Panc1 (cell line): ENCODE results near the gene KCNA10. TPM values are rescaled to one million over a fixed set of nuclear protein-coding genes. Genes with fewer than 3 reads are reported as not detected.

Source experiments
- ATAC-seq: fragments of 200-7000 bp; cut with Tn5 transposase; 2 replicates; pipeline ENCODE4 v1.9.1; 2020; ENCODE audit warnings: mild to moderate bottlenecking, moderate library complexity
- BruUV-seq: library from RNA; stranded (reverse); fragments of 400-500 nt; replicated peaks from 2 replicates; lab custom pipeline; 2021; lab: Mats Ljungman, UMichigan
- CTCF ChIA-PET: fragments of 300-600 bp; sonication (Branson Sonifier 250); formaldehyde crosslinking; loops from one replicate; lab custom pipeline; 2022; ENCODE audit warnings: antibody characterized with exemption; lab: Charles Lee
- POLR2A ChIA-PET: fragments of 300-600 bp; sonication (Branson Sonifier 250); formaldehyde crosslinking; loops from one replicate; lab custom pipeline; 2022; ENCODE audit warnings: antibody characterized with exemption; lab: Charles Lee
- DNase-seq: peaks from one replicate; pipeline ENCODE4 v3.0.0-alpha.2; 2010; ENCODE audit warnings: low read depth, low spot score
- H3K27ac ChIP-seq: 2 replicates; pipeline ENCODE4 v1.5.1; 2011; ENCODE audit warnings: mild to moderate bottlenecking, low read length, inconsistent platforms
- H3K27me3 ChIP-seq: fragments of 200-500 bp; sonication (Bioruptor generic); 2 replicates; pipeline ENCODE4 v1.6.0; 2014; ENCODE audit warnings: low read length, inconsistent platforms; ENCODE audit not compliant: control insufficient read depth, insufficient read depth
- H3K36me3 ChIP-seq: fragments of 200-500 bp; sonication (Bioruptor generic); 2 replicates; pipeline ENCODE4 v1.5.1; 2014; ENCODE audit warnings: inconsistent platforms, mild to moderate bottlenecking, low read length, moderate library complexity; ENCODE audit not compliant: control insufficient read depth, insufficient read depth
- H3K4me1 ChIP-seq: 2 replicates; pipeline ENCODE4 v1.5.1; 2011; ENCODE audit warnings: inconsistent platforms, mild to moderate bottlenecking, low read length, moderate library complexity; ENCODE audit not compliant: control insufficient read depth, insufficient read depth
- H3K4me3 ChIP-seq, 2 experiments: 2 replicates each; pipeline ENCODE4 v1.5.1; 2011 to 2012; ENCODE audit warnings: low read depth in 2 of 2, low read length in 2 of 2, mild to moderate bottlenecking in 2 of 2, inconsistent platforms in 1 of 2, moderate library complexity in 1 of 2
- H3K9me3 ChIP-seq: fragments of 200-500 bp; sonication (Bioruptor generic); 2 replicates; pipeline ENCODE4 v1.5.1; 2014; ENCODE audit warnings: low read depth, mild to moderate bottlenecking, inconsistent platforms, low read length, moderate library complexity; ENCODE audit not compliant: control insufficient read depth, insufficient read depth
- CTCF ChIP-seq: fragments of 450-650 bp; IDR thresholded peaks from 2 replicates; pipeline ENCODE4 v1.5.1; 2017; ENCODE audit warnings: mild to moderate bottlenecking
- POLR2AphosphoS5 ChIP-seq: IDR thresholded peaks from 2 replicates; pipeline ENCODE4 v1.6.1; 2012; ENCODE audit warnings: mild to moderate bottlenecking, low read depth, low read length, moderate library complexity
- SIN3A ChIP-seq: IDR thresholded peaks from 2 replicates; pipeline ENCODE4 v1.6.1; 2012; ENCODE audit warnings: low read depth, mild to moderate bottlenecking, low read length, moderate library complexity, borderline replicate concordance; ENCODE audit not compliant: insufficient read depth
- TCF7L2 ChIP-seq: IDR thresholded peaks from 2 replicates; pipeline ENCODE4 v1.6.1; 2011; ENCODE audit warnings: mild to moderate bottlenecking, low read depth, low read length, inconsistent platforms
- in situ Hi-C: cut with HindIII; loops from 2 replicates; pipeline ENCODE4 v1.10.0; 2016; ENCODE audit warnings: low sequenced_read_pairs, low pct_unique_long_range_greater_than_20kb
- intact Hi-C: fragments of 100-400 bp; cut with micrococcal nuclease; formaldehyde crosslinking; loops from one replicate; pipeline ENCODE4 v1.10.0; 2022; ENCODE audit not compliant: unreplicated experiment
- total RNA-seq: library from RNA; stranded (reverse); gene quantifications from one replicate; pipeline ENCODE4 v1.2.1, GENCODE V29; 2021; ENCODE audit not compliant: unreplicated experiment
- TF ChIP-seq, protein P1 (sequence below), 2 experiments: IDR thresholded peaks; 2 replicates each; pipeline ENCODE4 v1.6.1; 2011 to 2012; ENCODE audit warnings: low read depth in 2 of 2, control low read depth in 1 of 2, low read length in 1 of 2, mild to moderate bottlenecking in 1 of 2, moderate library complexity in 1 of 2; ENCODE audit not compliant: insufficient read depth in 1 of 2

Gene KCNA10
- total RNA-seq, 1 experiment from 2014 or later, result not detected

- TF ChIP-seq CTCF, result no peak
- no peak for TF ChIP-seq POLR2AphosphoS5
- TF ChIP-seq SIN3A, result no peak
- TF ChIP-seq, protein P1, sequence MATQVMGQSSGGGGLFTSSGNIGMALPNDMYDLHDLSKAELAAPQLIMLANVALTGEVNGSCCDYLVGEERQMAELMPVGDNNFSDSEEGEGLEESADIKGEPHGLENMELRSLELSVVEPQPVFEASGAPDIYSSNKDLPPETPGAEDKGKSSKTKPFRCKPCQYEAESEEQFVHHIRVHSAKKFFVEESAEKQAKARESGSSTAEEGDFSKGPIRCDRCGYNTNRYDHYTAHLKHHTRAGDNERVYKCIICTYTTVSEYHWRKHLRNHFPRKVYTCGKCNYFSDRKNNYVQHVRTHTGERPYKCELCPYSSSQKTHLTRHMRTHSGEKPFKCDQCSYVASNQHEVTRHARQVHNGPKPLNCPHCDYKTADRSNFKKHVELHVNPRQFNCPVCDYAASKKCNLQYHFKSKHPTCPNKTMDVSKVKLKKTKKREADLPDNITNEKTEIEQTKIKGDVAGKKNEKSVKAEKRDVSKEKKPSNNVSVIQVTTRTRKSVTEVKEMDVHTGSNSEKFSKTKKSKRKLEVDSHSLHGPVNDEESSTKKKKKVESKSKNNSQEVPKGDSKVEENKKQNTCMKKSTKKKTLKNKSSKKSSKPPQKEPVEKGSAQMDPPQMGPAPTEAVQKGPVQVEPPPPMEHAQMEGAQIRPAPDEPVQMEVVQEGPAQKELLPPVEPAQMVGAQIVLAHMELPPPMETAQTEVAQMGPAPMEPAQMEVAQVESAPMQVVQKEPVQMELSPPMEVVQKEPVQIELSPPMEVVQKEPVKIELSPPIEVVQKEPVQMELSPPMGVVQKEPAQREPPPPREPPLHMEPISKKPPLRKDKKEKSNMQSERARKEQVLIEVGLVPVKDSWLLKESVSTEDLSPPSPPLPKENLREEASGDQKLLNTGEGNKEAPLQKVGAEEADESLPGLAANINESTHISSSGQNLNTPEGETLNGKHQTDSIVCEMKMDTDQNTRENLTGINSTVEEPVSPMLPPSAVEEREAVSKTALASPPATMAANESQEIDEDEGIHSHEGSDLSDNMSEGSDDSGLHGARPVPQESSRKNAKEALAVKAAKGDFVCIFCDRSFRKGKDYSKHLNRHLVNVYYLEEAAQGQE (IDR thresholded peaks at IDR 0.05; ENCODE audit: insufficient read depth in 1 of 2, low read depth in 2 of 2, low read length in 1 of 2), result no peak
- no peak for TF ChIP-seq TCF7L2
- ATAC-seq (no peak), DNase-seq (no peak)
- intact Hi-C loops (no loop called here), in situ Hi-C loops (no loop called here)
- ChIA-PET POLR2A (no interaction called here), CTCF (no interaction called here)
- no TSS peak for BruUV-seq
- Histone ChIP-seq H3K4me1 (no peaks in the 10 kb centered on the region), H3K9me3 (no peaks in the 10 kb centered on the region), H3K4me3 (no peak overlapping the region), H3K27me3 (peaks cover 2% of the 10 kb centered on the region; the same call in 1 of the 2 replicates), H3K36me3 (no peaks in the 10 kb centered on the region), H3K27ac (no peak overlapping the region)
Observed at GRCh38 chr1:110535985-110536384, 17.0 kb upstream of the KCNA10 start.

DNA sequence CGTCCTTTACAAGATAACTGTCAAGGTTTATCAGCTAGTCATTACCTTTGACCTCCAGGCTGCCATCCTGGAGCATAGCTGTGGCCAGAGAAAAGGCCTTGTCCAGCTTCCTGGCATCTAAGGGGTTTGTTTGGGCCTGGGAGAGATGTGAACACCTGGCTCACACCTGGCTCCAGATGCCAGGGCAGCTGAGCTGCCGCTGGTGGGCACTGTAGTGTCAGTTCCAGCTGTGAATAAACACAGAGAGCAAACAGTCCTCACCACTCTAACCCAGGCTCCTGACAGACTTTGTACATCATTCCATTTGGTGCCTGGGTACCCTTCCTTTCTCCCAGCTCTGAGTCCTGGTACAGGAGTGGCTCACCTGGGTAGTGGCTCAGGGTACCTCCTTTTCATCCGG lies 14.3 kb upstream of the KCNA10 start:
- TF ChIP-seq, protein P1 (IDR thresholded peaks at IDR 0.05; ENCODE audit: insufficient read depth in 1 of 2, low read depth in 2 of 2, low read length in 1 of 2), result no peak
- ChIA-PET CTCF (no interaction called here), POLR2A (interaction anchor here (0.6 kb wide), 1 partner anchor 502 kb away, joined by 11 read pairs; no protein-coding TSS in a partner anchor)
- BruUV-seq, result no TSS peak
- Histone ChIP-seq H3K4me1 (no peaks in the 10 kb centered on the region), H3K4me3 (no peak overlapping the region), H3K9me3 (no peaks in the 10 kb centered on the region), H3K27me3 (peaks cover 2% of the 10 kb centered on the region; the same call in 1 of the 2 replicates), H3K27ac (no peak overlapping the region), H3K36me3 (no peaks in the 10 kb centered on the region)
- ATAC-seq, result no peak
- intact Hi-C loops (no loop called here), in situ Hi-C loops (no loop called here)
- no peak for DNase-seq
